Neural cell (in vitro differentiated cells): ENCODE measurements around the gene ASCL1. TPM values are rescaled to one million over a fixed set of nuclear protein-coding genes. Genes with fewer than 3 reads are reported as not detected.

ENCODE experiments used
- H2AFZ ChIP-seq: fragments of 200-600, 300-800 bp; sonication (generic), shearing (Covaris generic); 2 replicates; pipeline ENCODE4 v1.6.0; 2014; ENCODE audit warnings: low read depth, mild to moderate bottlenecking, antibody characterized with exemption, low read length, moderate library complexity
- H3F3A ChIP-seq: fragments of 200-600 bp; shearing (Covaris generic); 2 replicates; pipeline ENCODE4 v1.6.1; 2016; ENCODE audit warnings: mild to moderate bottlenecking, moderate library complexity, mixed read lengths, antibody characterized with exemption, low read length; ENCODE audit not compliant: insufficient read depth, poor library complexity, severe bottlenecking
- H3K27ac ChIP-seq: fragments of 200-600, 300-800 bp; sonication (generic), shearing (Covaris generic); 2 replicates; pipeline ENCODE4 v1.5.1; 2014; ENCODE audit warnings: mild to moderate bottlenecking, low read length, moderate library complexity
- H3K27me3 ChIP-seq: fragments of 300-800, 200-600 bp; sonication (generic), shearing (Covaris generic); 2 replicates; pipeline ENCODE4 v1.6.0; 2014; ENCODE audit warnings: mild to moderate bottlenecking, low read depth, low read length, moderate library complexity; ENCODE audit not compliant: insufficient read depth
- H3K36me3 ChIP-seq: fragments of 300-800, 200-600 bp; sonication (generic), shearing (Covaris generic); 2 replicates; pipeline ENCODE4 v1.5.1; 2014; ENCODE audit warnings: mild to moderate bottlenecking, antibody characterized with exemption, low read length, moderate library complexity; ENCODE audit not compliant: insufficient read depth
- H3K4me2 ChIP-seq: fragments of 300-800, 200-600 bp; sonication (generic), shearing (Covaris generic); 2 replicates; pipeline ENCODE4 v1.6.0; 2014; ENCODE audit warnings: mild to moderate bottlenecking, low read length
- H3K4me3 ChIP-seq: fragments of 300-800, 200-600 bp; sonication (generic), shearing (Covaris generic); 2 replicates; pipeline ENCODE4 v1.5.1; 2014; ENCODE audit warnings: mild to moderate bottlenecking, low read length, moderate library complexity
- H3K79me2 ChIP-seq: fragments of 200-600 bp; shearing (Covaris generic); replicated peaks from 2 replicates; pipeline ENCODE4 v1.6.0; 2014; ENCODE audit warnings: mild to moderate bottlenecking, low read length, moderate library complexity; ENCODE audit not compliant: insufficient read depth
- H3K9ac ChIP-seq: fragments of 300-800, 200-600 bp; sonication (generic), shearing (Covaris generic); 2 replicates; pipeline ENCODE4 v1.6.1; 2016; ENCODE audit warnings: mild to moderate bottlenecking, low read length, mixed read lengths
- H3K9me2 ChIP-seq: fragments of 200-600 bp; shearing (Covaris generic); 2 replicates; pipeline ENCODE4 v1.6.1; 2016; ENCODE audit warnings: mild to moderate bottlenecking, low read length, mixed read lengths; ENCODE audit not compliant: insufficient read depth
- H3K9me3 ChIP-seq: fragments of 200-600, 300-800 bp; sonication (generic), shearing (Covaris generic); 2 replicates; pipeline ENCODE4 v1.6.1; 2016; ENCODE audit warnings: mild to moderate bottlenecking, mixed run types, low read length, moderate library complexity, mixed read lengths
- H4K20me1 ChIP-seq: fragments of 200-600 bp; shearing (Covaris generic); 2 replicates; pipeline ENCODE4 v1.6.1; 2016; ENCODE audit warnings: mild to moderate bottlenecking, mixed run types; ENCODE audit not compliant: insufficient read depth
- EP300 ChIP-seq: fragments of 450-650 bp; conservative IDR thresholded peaks from 2 replicates; pipeline ENCODE4 v1.6.1; 2014; ENCODE audit warnings: antibody characterized with exemption, mild to moderate bottlenecking, moderate library complexity; ENCODE audit not compliant: poor library complexity, severe bottlenecking
- EZH2 ChIP-seq: fragments of 200-600, 300-800 bp; shearing (Covaris generic), sonication (generic); IDR thresholded peaks from 2 replicates; pipeline ENCODE4 v1.6.1; 2014; ENCODE audit warnings: antibody characterized with exemption, low read length, borderline replicate concordance, mild to moderate bottlenecking; ENCODE audit not compliant: insufficient read depth, poor library complexity, severe bottlenecking
- MXI1 ChIP-seq: fragments of 450-650 bp; conservative IDR thresholded peaks from 2 replicates; pipeline ENCODE4 v1.6.1; 2014; ENCODE audit warnings: antibody characterized with exemption, mild to moderate bottlenecking; ENCODE audit not compliant: poor library complexity, severe bottlenecking
- POLR2AphosphoS5 ChIP-seq: IDR thresholded peaks from 2 replicates; pipeline ENCODE4 v1.6.1; 2012
- RAD21 ChIP-seq: fragments of 450-650 bp; conservative IDR thresholded peaks from 2 replicates; pipeline ENCODE4 v1.6.1; 2014; ENCODE audit warnings: antibody characterized with exemption, mild to moderate bottlenecking, moderate library complexity
- REST ChIP-seq: IDR thresholded peaks from 2 replicates; pipeline ENCODE4 v1.6.1; 2012; ENCODE audit warnings: borderline replicate concordance
- SMC3 ChIP-seq: fragments of 450-650 bp; conservative IDR thresholded peaks from 2 replicates; pipeline ENCODE4 v1.6.1; 2014; ENCODE audit warnings: antibody characterized with exemption, mild to moderate bottlenecking, moderate library complexity; ENCODE audit not compliant: poor library complexity
- TAF1 ChIP-seq: IDR thresholded peaks from 2 replicates; pipeline ENCODE4 v1.6.1; 2012; ENCODE audit warnings: low read depth
- polyA plus RNA-seq: library from polyadenylated mRNA; depleted of rRNA; stranded (reverse); fragments of >200 nt; gene quantifications from 2 replicates; pipeline ENCODE4 v1.2.3, GENCODE V29; 2014
- TF ChIP-seq, protein P1 (sequence below): fragments of 450-650 bp; IDR thresholded peaks from 2 replicates; pipeline ENCODE4 v1.5.1; 2014; ENCODE audit warnings: antibody characterized with exemption, mild to moderate bottlenecking, moderate library complexity; ENCODE audit not compliant: poor library complexity, severe bottlenecking

Gene ASCL1
- polyA plus RNA-seq, 1 donor from 2014 or later = 3.4 TPM

DNA sequence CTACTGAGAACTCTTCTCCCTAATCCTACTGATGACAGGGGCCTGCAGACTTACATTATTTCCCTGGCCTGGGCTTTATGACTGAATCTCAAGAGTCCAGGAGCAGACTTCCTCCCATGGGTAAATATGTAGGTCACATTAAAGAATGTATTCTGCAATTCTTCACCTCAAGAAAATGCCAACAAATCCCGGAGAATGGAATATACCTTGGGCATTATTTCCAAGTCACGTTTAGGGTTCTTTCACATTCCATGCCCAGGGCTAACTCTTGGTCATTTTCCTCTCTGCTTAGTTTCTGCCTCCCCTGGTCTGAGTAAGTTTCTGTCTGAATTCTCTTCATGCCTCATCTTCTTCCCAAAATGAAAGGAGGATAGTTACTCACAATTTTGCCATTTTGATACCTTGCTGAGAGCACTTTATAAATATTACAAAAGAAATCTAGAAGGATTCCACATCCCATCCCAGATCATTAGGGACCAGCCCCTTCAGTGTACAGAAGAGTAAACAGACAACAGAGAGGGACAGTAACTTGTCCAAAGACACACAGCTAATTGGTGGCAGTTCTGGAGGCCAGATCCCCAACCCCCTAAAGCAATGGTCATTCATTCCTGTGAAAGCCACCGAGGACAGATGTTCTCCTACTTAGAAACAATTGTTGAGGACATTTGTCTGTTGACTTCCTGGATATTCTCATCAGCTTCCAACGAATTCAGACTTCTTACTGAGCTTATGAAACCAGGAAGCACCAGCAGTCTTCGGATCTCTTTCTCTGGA lies 41.0 kb upstream of the ASCL1 start:
- Histone ChIP-seq H3K4me2 (no peak overlapping the region), H3K9me2 (no peaks in the 10 kb centered on the region), H4K20me1 (no peaks in the 10 kb centered on the region), H3K27me3 (no peaks in the 10 kb centered on the region), H3F3A (no peaks in the 10 kb centered on the region), H3K79me2 (no peaks in the 10 kb centered on the region), H3K4me3 (no peak overlapping the region), H2AFZ (no peak overlapping the region), H3K36me3 (no peaks in the 10 kb centered on the region), H3K9ac (no peak overlapping the region), H3K27ac (no peak overlapping the region), H3K9me3 (no peaks in the 10 kb centered on the region)
- TF ChIP-seq REST = no peak
- no peak for TF ChIP-seq EZH2
- TF ChIP-seq POLR2AphosphoS5 = no peak
- no peak for TF ChIP-seq TAF1
- no peak for TF ChIP-seq SMC3
- TF ChIP-seq, protein P1, sequence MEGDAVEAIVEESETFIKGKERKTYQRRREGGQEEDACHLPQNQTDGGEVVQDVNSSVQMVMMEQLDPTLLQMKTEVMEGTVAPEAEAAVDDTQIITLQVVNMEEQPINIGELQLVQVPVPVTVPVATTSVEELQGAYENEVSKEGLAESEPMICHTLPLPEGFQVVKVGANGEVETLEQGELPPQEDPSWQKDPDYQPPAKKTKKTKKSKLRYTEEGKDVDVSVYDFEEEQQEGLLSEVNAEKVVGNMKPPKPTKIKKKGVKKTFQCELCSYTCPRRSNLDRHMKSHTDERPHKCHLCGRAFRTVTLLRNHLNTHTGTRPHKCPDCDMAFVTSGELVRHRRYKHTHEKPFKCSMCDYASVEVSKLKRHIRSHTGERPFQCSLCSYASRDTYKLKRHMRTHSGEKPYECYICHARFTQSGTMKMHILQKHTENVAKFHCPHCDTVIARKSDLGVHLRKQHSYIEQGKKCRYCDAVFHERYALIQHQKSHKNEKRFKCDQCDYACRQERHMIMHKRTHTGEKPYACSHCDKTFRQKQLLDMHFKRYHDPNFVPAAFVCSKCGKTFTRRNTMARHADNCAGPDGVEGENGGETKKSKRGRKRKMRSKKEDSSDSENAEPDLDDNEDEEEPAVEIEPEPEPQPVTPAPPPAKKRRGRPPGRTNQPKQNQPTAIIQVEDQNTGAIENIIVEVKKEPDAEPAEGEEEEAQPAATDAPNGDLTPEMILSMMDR = no peak
- no peak for TF ChIP-seq EP300
- no peak for TF ChIP-seq MXI1
- TF ChIP-seq RAD21 = no peak

DNA sequence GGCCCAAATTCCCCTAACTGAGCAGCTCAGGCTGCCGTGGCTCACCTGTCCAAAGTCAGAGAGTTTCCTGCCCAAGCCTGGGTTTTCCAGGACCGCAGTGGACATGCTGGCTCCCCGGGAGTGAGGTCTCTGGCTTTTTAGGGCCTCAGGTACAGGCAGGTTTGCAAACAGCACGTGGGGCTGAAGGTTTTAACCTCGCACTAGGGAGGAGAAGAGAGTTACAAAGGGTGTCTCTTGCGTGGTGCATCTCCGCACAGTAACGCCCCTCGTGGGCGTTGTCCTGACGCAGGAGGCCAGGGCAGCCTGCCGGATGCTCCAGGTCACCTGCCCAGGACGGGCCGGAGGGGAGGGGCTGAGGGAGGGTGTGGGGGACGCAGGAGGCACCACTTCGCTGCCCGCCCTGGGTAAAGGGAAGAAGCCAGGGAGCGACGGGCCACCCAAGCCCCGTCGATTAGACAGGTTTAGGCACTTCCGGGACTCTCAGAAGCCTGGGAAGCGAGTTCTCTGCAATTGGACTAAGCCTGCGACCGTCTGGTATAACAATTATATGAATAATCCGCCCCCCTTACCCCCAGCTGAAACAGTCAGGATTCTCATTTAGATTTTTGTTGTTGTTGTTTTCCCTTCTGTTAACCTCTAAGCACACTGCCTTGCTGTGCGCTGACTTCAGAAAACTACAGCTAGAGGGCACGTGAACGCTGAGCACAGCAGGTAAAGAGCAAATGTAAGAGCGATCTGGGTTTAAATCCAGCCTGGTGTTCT lies 40.3 kb upstream of the ASCL1 start, which contains the start of gene PAH:
Gene PAH, minus strand, starts transcription at position 219 of the 762 bp plus-strand sequence. Its CDS starts 114 bp downstream, at position 105.
- Histone ChIP-seq H3K9me2 (no peaks in the 10 kb centered on the region), H3K4me3 (no peak within 1 kb of the TSS)

More for the DNA sequence above, 40.3 kb upstream of the ASCL1 start, which contains the start of gene PAH:
- Histone ChIP-seq H3K36me3 (no peaks in the 10 kb centered on the region), H4K20me1 (no peaks in the 10 kb centered on the region), H3K27ac (no peak within 1 kb of the TSS), H3K27me3 (no peaks in the 10 kb centered on the region), H3F3A (no peaks in the 10 kb centered on the region), H2AFZ (no peak within 1 kb of the TSS), H3K4me2 (no peak within 1 kb of the TSS), H3K79me2 (no peaks in the 10 kb centered on the region), H3K9ac (no peak within 1 kb of the TSS), H3K9me3 (no peaks in the 10 kb centered on the region)
- TF ChIP-seq TAF1 (no peak), RAD21 (no peak), MXI1 (no peak), POLR2AphosphoS5 (no peak), SMC3 (no peak), EP300 (no peak)
